NK-92 treated with Interleukin-12 subunit alpha and Interleukin-12 subunit beta, amount 100 ng/mL, for 24 hours (cell line): ENCODE data around the gene MND1.
"Not testable (repeated sequence)": the region's sequence is repeated elsewhere in the genome, so short reads cannot be mapped to it uniquely, and the experiment has no call there.

Experiments
- DNase-seq: peaks from one replicate; lab custom pipeline; 2025; lab: John Stamatoyannopoulos, UW

The MND1 gene

GRCh38 chr4:153403726-153404125 lies 59.2 kb downstream of the MND1 start:
- no peak for DNase-seq

- no peak for DNase-seq
Observed at GRCh38 chr4:153407906-153408305, 63.4 kb downstream of the MND1 start.

GRCh38 chr4:153408932-153409331 lies 64.4 kb downstream of the MND1 start:
- no peak for DNase-seq

- DNase-seq, result no peak
Observed at GRCh38 chr4:153409412-153409811, 64.9 kb downstream of the MND1 start.

GRCh38 chr4:153409924-153410501 lies 65.5 kb downstream of the MND1 start:
- DNase-seq, result no peak

- DNase-seq, result no peak
Observed at GRCh38 chr4:153413842-153414241, 69.4 kb downstream of the MND1 start.

- not testable (repeated sequence) for DNase-seq
Observed at GRCh38 chr4:153416456-153416855, 72.0 kb downstream of the MND1 start.

- no peak for DNase-seq
Observed at GRCh38 chr4:153418121-153418520, 73.6 kb downstream of the MND1 start.

- DNase-seq, result no peak
Observed at GRCh38 chr4:153418558-153418957, 74.1 kb downstream of the MND1 start.

- no peak for DNase-seq
Observed at GRCh38 chr4:153419029-153419428, 74.5 kb downstream of the MND1 start.

GRCh38 chr4:153419673-153420278 lies 75.3 kb downstream of the MND1 start:
- no peak for DNase-seq

- DNase-seq, result no peak
Observed at GRCh38 chr4:153420361-153420760, 75.9 kb downstream of the MND1 start.

GRCh38 chr4:153421941-153422340 lies 77.5 kb downstream of the MND1 start:
- no peak for DNase-seq

GRCh38 chr4:153426207-153426885 lies 81.9 kb downstream of the MND1 start:
- DNase-seq, result no peak

GRCh38 chr4:153427363-153428071 lies 83.0 kb downstream of the MND1 start:
- DNase-seq, result no peak

GRCh38 chr4:153428941-153429475 lies 84.5 kb downstream of the MND1 start:
- DNase-seq, result no peak

GRCh38 chr4:153432965-153433753 lies 88.7 kb downstream of the MND1 start:
- peak; percentile 55 for DNase-seq

GRCh38 chr4:153433754-153434105 lies 89.2 kb downstream of the MND1 start:
- DNase-seq, result no peak

GRCh38 chr4:153434190-153434589 lies 89.7 kb downstream of the MND1 start:
- no peak for DNase-seq

GRCh38 chr4:153438916-153439756 lies 94.6 kb downstream of the MND1 start:
- peak; percentile 33 for DNase-seq

- DNase-seq, result no peak
Observed at GRCh38 chr4:153439831-153440230, 95.3 kb downstream of the MND1 start.
